HepG2 (cell line): ENCODE results near the gene ATP5F1C. TPM values are rescaled to one million over a fixed set of nuclear protein-coding genes. Genes with fewer than 3 reads are reported as not detected.

Source experiments
- BORCS8-MEF2B ChIP-seq: sonication (generic); formaldehyde crosslinking; IDR thresholded peaks from 2 replicates; pipeline ENCODE4 v1.8.0; 2022; ENCODE audit warnings: mild to moderate bottlenecking, missing genetic modification reagents
- CENPX ChIP-seq: sonication (generic); formaldehyde crosslinking; IDR thresholded peaks from 2 replicates; pipeline ENCODE4 v1.9.0; 2021; ENCODE audit warnings: mild to moderate bottlenecking, missing genetic modification reagents, moderate library complexity
- NFKB2 ChIP-seq: sonication (generic); formaldehyde crosslinking; IDR thresholded peaks from 2 replicates; pipeline ENCODE4 v1.4.0; 2020; ENCODE audit warnings: missing genetic modification reagents, borderline replicate concordance
- POLR2G ChIP-seq: fragments of 200-400 bp; formaldehyde crosslinking; IDR thresholded peaks from 2 replicates; pipeline ENCODE4 v1.6.1; 2018; ENCODE audit warnings: mild to moderate bottlenecking, low read depth, low read length, moderate library complexity
- RAD21 ChIP-seq: fragments of 450-650 bp; formaldehyde crosslinking; IDR thresholded peaks from 2 replicates; pipeline ENCODE4 v1.5.0; 2020; ENCODE audit warnings: mild to moderate bottlenecking
- SALL2 ChIP-seq: sonication (generic); formaldehyde crosslinking; IDR thresholded peaks from 2 replicates; pipeline ENCODE4 v1.8.1; 2023; ENCODE audit warnings: mild to moderate bottlenecking, missing genetic modification reagents, inconsistent platforms
- SIN3B ChIP-seq: fragments of 150-350 bp; IDR thresholded peaks from 2 replicates; pipeline ENCODE4 v1.6.1; 2014; ENCODE audit warnings: low read length
- SP1 ChIP-seq, 2 experiments: fragments of 450-650 bp in 1 of 2; sonication (generic) in 1 of 2; formaldehyde crosslinking in 1 of 2; IDR thresholded peaks; 2 replicates each; pipeline versions ENCODE4 v1.4.0 to v1.6.1; 2016 to 2020; ENCODE audit warnings: missing genetic modification reagents in 1 of 2
- TAF1 ChIP-seq: sonication (generic); formaldehyde crosslinking; IDR thresholded peaks from 2 replicates; pipeline ENCODE4 v1.4.0; 2020; ENCODE audit warnings: missing genetic modification reagents
- XBP1 ChIP-seq: sonication (generic); formaldehyde crosslinking; IDR thresholded peaks from 2 replicates; pipeline ENCODE4 v1.5.0; 2020; ENCODE audit warnings: missing genetic modification reagents
- ZC3H4 ChIP-seq: sonication (generic); formaldehyde crosslinking; IDR thresholded peaks from 2 replicates; pipeline ENCODE4 v1.4.0; 2020; ENCODE audit warnings: missing genetic modification reagents, borderline replicate concordance
- ZMYM3 ChIP-seq: sonication (generic); formaldehyde crosslinking; IDR thresholded peaks from 2 replicates; pipeline ENCODE4 v1.5.1; 2020; ENCODE audit warnings: mild to moderate bottlenecking, missing genetic modification reagents
- ZNF670 ChIP-seq: sonication (generic); formaldehyde crosslinking; IDR thresholded peaks from 2 replicates; pipeline ENCODE4 v1.8.0; 2022; ENCODE audit warnings: mild to moderate bottlenecking, missing genetic modification reagents, borderline replicate concordance
- ZNF75D ChIP-seq: sonication (generic); formaldehyde crosslinking; IDR thresholded peaks from 2 replicates; pipeline ENCODE4 v1.8.1; 2023; ENCODE audit warnings: missing genetic modification reagents, mild to moderate bottlenecking, borderline replicate concordance
- polyA plus RNA-seq, 8 experiments: library from polyadenylated mRNA; depleted of rRNA in 3 of 8; stranded (reverse) in 7 of 8; unstranded in 1 of 8; fragments of >200 nt; fragmentation: Illumina TruSeq in 4 of 8; extraction: Trizol in 4 of 8; gene quantifications; 2 replicates each; pipeline versions ENCODE4 v1.2.1 to v1.2.3, GENCODE V29; 2011 to 2016; ENCODE audit warnings: low read depth in 4 of 8, missing spikeins in 1 of 8, mixed read lengths in 1 of 8; ENCODE audit not compliant: insufficient read depth in 1 of 8
- total RNA-seq, 5 experiments: library from RNA; depleted of rRNA; stranded (reverse); fragments of >200 nt; fragmentation: Illumina TruSeq; extraction: Trizol; gene quantifications; 2 replicates each; pipeline ENCODE4 v1.2.3, GENCODE V29; 2016; ENCODE audit warnings: low read depth in 1 of 5
- TF ChIP-seq, protein P1 (sequence below): sonication (generic); formaldehyde crosslinking; IDR thresholded peaks from 2 replicates; pipeline ENCODE4 v1.5.1; 2020; ENCODE audit warnings: missing genetic modification reagents, mild to moderate bottlenecking, borderline replicate concordance
- TF ChIP-seq, protein P2 (sequence below): sonication (generic); formaldehyde crosslinking; IDR thresholded peaks from 2 replicates; pipeline ENCODE4 v1.4.0; 2020; ENCODE audit warnings: mild to moderate bottlenecking, missing genetic modification reagents
- TF ChIP-seq, protein P3 (sequence below): sonication (generic); formaldehyde crosslinking; IDR thresholded peaks from 2 replicates; pipeline ENCODE4 v1.4.0; 2020; ENCODE audit warnings: missing genetic modification reagents
- TF ChIP-seq, protein P4 (sequence below): sonication (generic); formaldehyde crosslinking; IDR thresholded peaks from 2 replicates; pipeline ENCODE4 v1.8.1; 2023; ENCODE audit warnings: missing genetic modification reagents, mild to moderate bottlenecking, borderline replicate concordance
- TF ChIP-seq, protein P5 (sequence below): sonication (generic); formaldehyde crosslinking; conservative IDR thresholded peaks from 2 replicates; pipeline ENCODE4 v1.4.0; 2020; ENCODE audit warnings: missing genetic modification reagents

Gene ATP5F1C
- total and polyA plus RNA-seq, 2 of the 13 experiments (the other 11 are each of a cell fraction or from before 2014, with no cell fraction given): 407 to 416 TPM

DNA sequence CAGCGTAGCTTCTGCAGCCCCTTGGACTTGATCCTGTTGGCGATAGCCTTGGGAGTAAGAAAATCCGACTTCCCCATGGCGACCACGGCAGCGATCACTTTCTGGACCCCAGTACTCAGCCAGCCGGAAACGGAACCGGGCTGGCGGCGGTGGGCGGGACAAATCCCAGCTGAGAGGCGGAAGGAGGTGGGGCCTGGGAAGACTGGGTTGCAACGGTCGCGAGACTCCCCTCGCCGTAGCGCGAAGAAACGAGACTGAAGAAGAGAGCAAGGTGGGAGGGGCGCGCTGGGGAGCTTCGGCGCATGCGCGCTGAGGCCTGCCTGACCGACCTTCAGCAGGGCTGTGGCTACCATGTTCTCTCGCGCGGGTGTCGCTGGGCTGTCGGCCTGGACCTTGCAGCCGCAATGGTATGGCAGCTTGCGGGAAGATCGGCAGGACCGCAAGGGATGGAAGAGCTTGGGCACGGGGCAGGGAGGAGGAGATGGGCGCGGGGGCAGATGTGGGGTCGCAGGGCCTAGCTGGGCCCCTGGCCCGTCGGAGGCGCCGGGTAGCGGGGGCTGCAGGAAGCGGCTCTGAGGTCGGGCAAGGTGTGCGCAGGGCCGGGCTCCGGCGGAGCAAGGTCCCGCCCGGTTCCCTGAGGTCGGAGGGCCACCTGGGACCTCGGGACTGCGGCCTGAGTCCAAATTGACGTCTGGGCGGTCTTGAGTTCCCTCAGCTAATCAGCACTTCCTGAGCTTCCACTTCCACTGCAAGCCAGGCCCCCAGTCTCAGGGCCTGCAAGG lies at the start of gene ATP5F1C, which contains the start of gene KIN (continued):
- TF ChIP-seq, protein P1, sequence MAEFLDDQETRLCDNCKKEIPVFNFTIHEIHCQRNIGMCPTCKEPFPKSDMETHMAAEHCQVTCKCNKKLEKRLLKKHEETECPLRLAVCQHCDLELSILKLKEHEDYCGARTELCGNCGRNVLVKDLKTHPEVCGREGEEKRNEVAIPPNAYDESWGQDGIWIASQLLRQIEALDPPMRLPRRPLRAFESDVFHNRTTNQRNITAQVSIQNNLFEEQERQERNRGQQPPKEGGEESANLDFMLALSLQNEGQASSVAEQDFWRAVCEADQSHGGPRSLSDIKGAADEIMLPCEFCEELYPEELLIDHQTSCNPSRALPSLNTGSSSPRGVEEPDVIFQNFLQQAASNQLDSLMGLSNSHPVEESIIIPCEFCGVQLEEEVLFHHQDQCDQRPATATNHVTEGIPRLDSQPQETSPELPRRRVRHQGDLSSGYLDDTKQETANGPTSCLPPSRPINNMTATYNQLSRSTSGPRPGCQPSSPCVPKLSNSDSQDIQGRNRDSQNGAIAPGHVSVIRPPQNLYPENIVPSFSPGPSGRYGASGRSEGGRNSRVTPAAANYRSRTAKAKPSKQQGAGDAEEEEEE (CRISPR knock-in tag): no peak
- TF ChIP-seq ZNF75D (CRISPR knock-in tag) (no peak), SALL2 (peak; percentile 58; the same call in 1 of the 2 replicates), RAD21 (CRISPR knock-in tag) (peak; percentile 45), ZMYM3 (CRISPR knock-in tag) (no peak), ZC3H4 (CRISPR knock-in tag) (0 out of 2 replicates have a peak, but pooled peaks have one; percentile 36), SP1 (IDR thresholded peaks at IDR 0.05) (no peak), SP1 (CRISPR knock-in tag; IDR thresholded peaks at IDR 0.05) (peak; percentile 71), ZNF670 (CRISPR knock-in tag) (peak; percentile 60; the same call in 1 of the 2 replicates), XBP1 (no peak), CENPX (no peak), NFKB2 (CRISPR knock-in tag) (peak; percentile 89), POLR2G (peak; percentile 88), SIN3B (no peak), TAF1 (CRISPR knock-in tag) (peak; percentile 91), BORCS8-MEF2B (CRISPR knock-in tag) (peak; percentile 93; the same call in 1 of the 2 replicates)
- TF ChIP-seq, protein P2, sequence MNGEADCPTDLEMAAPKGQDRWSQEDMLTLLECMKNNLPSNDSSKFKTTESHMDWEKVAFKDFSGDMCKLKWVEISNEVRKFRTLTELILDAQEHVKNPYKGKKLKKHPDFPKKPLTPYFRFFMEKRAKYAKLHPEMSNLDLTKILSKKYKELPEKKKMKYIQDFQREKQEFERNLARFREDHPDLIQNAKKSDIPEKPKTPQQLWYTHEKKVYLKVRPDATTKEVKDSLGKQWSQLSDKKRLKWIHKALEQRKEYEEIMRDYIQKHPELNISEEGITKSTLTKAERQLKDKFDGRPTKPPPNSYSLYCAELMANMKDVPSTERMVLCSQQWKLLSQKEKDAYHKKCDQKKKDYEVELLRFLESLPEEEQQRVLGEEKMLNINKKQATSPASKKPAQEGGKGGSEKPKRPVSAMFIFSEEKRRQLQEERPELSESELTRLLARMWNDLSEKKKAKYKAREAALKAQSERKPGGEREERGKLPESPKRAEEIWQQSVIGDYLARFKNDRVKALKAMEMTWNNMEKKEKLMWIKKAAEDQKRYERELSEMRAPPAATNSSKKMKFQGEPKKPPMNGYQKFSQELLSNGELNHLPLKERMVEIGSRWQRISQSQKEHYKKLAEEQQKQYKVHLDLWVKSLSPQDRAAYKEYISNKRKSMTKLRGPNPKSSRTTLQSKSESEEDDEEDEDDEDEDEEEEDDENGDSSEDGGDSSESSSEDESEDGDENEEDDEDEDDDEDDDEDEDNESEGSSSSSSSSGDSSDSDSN (CRISPR knock-in tag): peak; percentile 95
- TF ChIP-seq, protein P3, sequence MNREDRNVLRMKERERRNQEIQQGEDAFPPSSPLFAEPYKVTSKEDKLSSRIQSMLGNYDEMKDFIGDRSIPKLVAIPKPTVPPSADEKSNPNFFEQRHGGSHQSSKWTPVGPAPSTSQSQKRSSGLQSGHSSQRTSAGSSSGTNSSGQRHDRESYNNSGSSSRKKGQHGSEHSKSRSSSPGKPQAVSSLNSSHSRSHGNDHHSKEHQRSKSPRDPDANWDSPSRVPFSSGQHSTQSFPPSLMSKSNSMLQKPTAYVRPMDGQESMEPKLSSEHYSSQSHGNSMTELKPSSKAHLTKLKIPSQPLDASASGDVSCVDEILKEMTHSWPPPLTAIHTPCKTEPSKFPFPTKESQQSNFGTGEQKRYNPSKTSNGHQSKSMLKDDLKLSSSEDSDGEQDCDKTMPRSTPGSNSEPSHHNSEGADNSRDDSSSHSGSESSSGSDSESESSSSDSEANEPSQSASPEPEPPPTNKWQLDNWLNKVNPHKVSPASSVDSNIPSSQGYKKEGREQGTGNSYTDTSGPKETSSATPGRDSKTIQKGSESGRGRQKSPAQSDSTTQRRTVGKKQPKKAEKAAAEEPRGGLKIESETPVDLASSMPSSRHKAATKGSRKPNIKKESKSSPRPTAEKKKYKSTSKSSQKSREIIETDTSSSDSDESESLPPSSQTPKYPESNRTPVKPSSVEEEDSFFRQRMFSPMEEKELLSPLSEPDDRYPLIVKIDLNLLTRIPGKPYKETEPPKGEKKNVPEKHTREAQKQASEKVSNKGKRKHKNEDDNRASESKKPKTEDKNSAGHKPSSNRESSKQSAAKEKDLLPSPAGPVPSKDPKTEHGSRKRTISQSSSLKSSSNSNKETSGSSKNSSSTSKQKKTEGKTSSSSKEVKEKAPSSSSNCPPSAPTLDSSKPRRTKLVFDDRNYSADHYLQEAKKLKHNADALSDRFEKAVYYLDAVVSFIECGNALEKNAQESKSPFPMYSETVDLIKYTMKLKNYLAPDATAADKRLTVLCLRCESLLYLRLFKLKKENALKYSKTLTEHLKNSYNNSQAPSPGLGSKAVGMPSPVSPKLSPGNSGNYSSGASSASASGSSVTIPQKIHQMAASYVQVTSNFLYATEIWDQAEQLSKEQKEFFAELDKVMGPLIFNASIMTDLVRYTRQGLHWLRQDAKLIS (CRISPR knock-in tag): no peak; the same call in 1 of the 2 replicates
- TF ChIP-seq, protein P4, sequence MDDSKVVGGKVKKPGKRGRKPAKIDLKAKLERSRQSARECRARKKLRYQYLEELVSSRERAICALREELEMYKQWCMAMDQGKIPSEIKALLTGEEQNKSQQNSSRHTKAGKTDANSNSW (CRISPR knock-in tag): no peak
- TF ChIP-seq, protein P5, sequence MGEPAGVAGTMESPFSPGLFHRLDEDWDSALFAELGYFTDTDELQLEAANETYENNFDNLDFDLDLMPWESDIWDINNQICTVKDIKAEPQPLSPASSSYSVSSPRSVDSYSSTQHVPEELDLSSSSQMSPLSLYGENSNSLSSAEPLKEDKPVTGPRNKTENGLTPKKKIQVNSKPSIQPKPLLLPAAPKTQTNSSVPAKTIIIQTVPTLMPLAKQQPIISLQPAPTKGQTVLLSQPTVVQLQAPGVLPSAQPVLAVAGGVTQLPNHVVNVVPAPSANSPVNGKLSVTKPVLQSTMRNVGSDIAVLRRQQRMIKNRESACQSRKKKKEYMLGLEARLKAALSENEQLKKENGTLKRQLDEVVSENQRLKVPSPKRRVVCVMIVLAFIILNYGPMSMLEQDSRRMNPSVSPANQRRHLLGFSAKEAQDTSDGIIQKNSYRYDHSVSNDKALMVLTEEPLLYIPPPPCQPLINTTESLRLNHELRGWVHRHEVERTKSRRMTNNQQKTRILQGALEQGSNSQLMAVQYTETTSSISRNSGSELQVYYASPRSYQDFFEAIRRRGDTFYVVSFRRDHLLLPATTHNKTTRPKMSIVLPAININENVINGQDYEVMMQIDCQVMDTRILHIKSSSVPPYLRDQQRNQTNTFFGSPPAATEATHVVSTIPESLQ (CRISPR knock-in tag): no peak; the same call in 1 of the 2 replicates
